Mucosa of stomach (tissue), 1 donor: ENCODE measurements around the gene CCAR1.
"Not testable (repeated sequence)": the region's sequence is repeated elsewhere in the genome, so short reads cannot be mapped to it uniquely, and the experiment has no call there.

Experiments
- H3K27me3 ChIP-seq: one replicate; pipeline ENCODE4 v1.7.0; 2013; ENCODE audit warnings: mild to moderate bottlenecking, low read length; ENCODE audit not compliant: control insufficient read depth, insufficient read depth
- H3K36me3 ChIP-seq: one replicate; pipeline ENCODE4 v1.7.0; 2013; ENCODE audit warnings: low read length; ENCODE audit not compliant: control insufficient read depth, insufficient read depth
- H3K4me1 ChIP-seq: one replicate; pipeline ENCODE4 v1.7.0; 2013; ENCODE audit warnings: mild to moderate bottlenecking, low read length; ENCODE audit not compliant: control insufficient read depth, insufficient read depth
- H3K4me3 ChIP-seq: one replicate; pipeline ENCODE4 v1.7.0; 2013; ENCODE audit warnings: low read length
- H3K9ac ChIP-seq: one replicate; pipeline ENCODE4 v1.7.0; 2013; ENCODE audit warnings: mild to moderate bottlenecking, low read length, moderate library complexity
- H3K9me3 ChIP-seq: one replicate; pipeline ENCODE4 v1.7.0; 2013; ENCODE audit warnings: mild to moderate bottlenecking, low read length, moderate library complexity; ENCODE audit not compliant: control insufficient read depth
- donor health status: Pancreatic carcinoma.

Gene CCAR1

DNA sequence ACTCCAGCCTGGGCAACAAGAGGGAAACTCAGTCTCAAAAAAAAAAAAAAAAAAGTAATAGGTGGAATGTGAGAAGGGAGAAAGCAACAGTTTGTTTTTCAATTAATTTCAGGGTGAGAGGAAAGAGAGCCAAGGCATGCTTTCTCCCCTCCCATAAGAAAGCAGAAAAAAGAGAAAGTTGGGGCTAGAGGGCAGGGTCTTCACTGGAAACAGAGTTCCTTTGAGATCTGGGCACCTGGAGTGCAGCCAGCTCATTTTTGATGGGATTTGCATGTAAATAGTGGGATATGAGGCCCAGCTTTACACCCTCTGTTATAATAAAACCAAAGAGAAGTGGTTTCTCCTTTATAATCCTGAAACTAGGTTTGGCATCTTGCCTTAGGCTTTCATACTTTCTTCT is 92.5 kb downstream of the CCAR1 start:
- H3K27me3 ChIP-seq = no peaks in the 10 kb centered on the region
- no peaks in the 10 kb centered on the region for H3K4me1 ChIP-seq
- H3K9ac ChIP-seq = no peak overlapping the region
- H3K4me3 ChIP-seq = no peak overlapping the region
- no peaks in the 10 kb centered on the region for H3K9me3 ChIP-seq
- no peaks in the 10 kb centered on the region for H3K36me3 ChIP-seq

DNA sequence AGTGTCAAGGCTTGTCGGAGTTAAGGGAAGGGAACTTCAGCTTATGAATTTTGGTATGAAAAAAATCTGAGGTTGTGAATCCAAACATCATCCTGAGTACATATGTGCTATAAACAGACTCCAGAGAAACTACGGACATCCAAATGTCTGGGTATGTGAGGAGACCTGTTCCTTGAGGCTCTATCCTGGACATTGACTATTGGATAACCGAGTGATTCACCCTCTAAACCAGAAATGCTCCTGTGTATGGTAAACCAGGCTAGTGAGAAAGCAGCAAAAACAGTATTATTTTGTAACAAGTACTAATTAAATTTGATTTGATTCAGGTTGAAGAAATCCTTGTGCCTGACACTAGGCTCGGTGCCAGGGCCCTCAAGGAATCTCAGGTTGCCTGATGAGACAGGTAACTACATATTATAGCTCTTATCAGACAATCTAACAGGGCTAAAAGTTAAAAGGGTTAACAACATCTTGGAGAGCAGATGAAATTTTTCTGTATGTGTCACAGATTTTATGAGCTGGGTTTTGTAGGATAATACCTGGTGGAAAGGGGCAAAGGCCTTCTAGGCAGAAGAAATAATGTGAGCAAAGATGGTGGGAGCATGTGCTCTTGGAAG is 95.9 kb downstream of the CCAR1 start:
- Histone ChIP-seq H3K9me3 (no peaks in the 10 kb centered on the region), H3K9ac (no peak overlapping the region), H3K27me3 (no peaks in the 10 kb centered on the region), H3K4me3 (no peak overlapping the region), H3K36me3 (no peaks in the 10 kb centered on the region), H3K4me1 (no peaks in the 10 kb centered on the region)

GRCh38 chr10:68820359-68820758 is 99.3 kb downstream of the CCAR1 start:
- H3K27me3 ChIP-seq, H3K4me3 ChIP-seq, H3K9ac ChIP-seq, H3K9me3 ChIP-seq, H3K36me3 ChIP-seq, H3K4me1 ChIP-seq: not testable (repeated sequence)

- not testable (repeated sequence) for H3K27me3 ChIP-seq, H3K9me3 ChIP-seq, H3K4me3 ChIP-seq, H3K4me1 ChIP-seq, H3K36me3 ChIP-seq, H3K9ac ChIP-seq
Observed at GRCh38 chr10:68822626-68823025, 101.6 kb downstream of the CCAR1 start.

DNA sequence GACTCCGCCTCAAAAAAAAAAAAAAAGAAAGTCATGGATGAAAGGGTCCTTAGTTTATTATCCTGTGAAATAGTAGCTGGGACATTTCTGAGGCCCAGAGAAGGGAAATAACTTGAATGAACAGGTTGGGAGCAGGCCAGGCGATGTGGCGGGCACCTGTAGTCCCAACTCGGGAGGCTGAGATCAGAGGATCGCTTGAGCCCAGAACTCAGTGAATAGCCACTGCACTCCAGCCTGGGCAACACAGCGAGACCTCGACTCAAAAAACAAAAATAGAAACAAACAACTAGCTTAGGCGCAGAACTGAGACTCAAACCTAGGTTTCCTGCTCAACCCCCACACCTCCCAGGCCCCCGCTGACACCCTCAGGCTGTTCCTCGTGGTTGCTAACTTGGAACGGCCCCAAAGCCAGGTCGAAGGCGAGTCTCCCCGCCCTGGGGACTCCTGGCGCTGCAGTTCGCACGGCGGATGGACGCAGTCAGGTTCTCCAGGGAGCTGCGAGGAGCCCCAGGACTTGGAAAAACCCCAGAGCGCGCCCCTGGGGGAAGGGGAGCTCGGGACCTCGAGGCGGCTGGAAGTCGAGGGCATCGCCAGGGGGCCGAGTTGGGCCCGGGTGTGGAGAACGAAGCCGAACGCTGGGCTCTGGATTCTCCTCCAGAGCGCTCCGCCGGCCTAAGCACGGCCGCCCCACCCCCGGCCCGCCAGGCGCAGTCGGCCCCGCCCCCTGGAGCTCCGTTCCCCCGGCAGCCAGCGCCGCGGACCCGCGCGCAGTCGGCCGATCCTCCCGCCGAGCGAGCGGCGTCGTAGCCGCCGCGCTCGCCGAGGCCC is 105.9 kb downstream of the CCAR1 start, which contains the start of gene STOX1:
STOX1 (plus strand) TSS at position 768 of the 828 bp plus-strand sequence. CDS start 93 bp downstream, outside the sequence.
- H3K27me3 ChIP-seq = no peaks in the 10 kb centered on the region
- H3K36me3 ChIP-seq = no peaks in the 10 kb centered on the region
- peak within 1 kb of the TSS; percentile 74 for H3K9ac ChIP-seq
- H3K4me1 ChIP-seq = no peaks in the 10 kb centered on the region
- H3K4me3 ChIP-seq = peak within 1 kb of the TSS; percentile 60
- no peaks in the 10 kb centered on the region for H3K9me3 ChIP-seq

- not testable (repeated sequence) for H3K9me3 ChIP-seq, H3K4me1 ChIP-seq, H3K27me3 ChIP-seq, H3K36me3 ChIP-seq, H3K9ac ChIP-seq, H3K4me3 ChIP-seq
Observed at GRCh38 chr10:68827592-68827959, 106.5 kb downstream of the CCAR1 start.

GRCh38 chr10:68828083-68828601 is 107.1 kb downstream of the CCAR1 start:
- H3K4me1 ChIP-seq, H3K9me3 ChIP-seq, H3K27me3 ChIP-seq, H3K36me3 ChIP-seq, H3K4me3 ChIP-seq: not testable (repeated sequence)
- H3K9ac ChIP-seq = peak overlapping the region; percentile 28

GRCh38 chr10:68828833-68829232 is 107.8 kb downstream of the CCAR1 start:
- Histone ChIP-seq H3K9ac (no peak overlapping the region), H3K36me3 (no peaks in the 10 kb centered on the region), H3K9me3 (no peaks in the 10 kb centered on the region), H3K27me3 (no peaks in the 10 kb centered on the region), H3K4me3 (no peak overlapping the region), H3K4me1 (no peaks in the 10 kb centered on the region)

DNA sequence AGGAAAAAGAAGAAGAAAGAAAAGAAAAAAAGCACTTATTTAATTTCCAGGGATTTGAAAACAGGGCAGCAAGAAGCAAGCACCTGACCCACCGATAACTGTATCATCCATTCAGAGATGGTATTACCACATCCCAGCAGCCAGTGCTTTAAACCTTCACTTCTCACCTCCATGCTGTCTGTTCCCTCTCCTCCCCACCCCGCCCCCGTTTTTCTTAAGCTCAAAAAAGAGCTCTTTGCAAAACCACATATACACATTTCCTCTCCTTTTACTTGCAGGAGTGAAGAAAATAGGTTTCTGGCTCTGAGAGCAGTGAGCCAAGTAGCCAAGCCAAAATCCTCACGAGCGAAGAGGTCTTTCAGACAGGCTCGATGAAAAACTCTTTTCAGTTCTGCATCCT is 108.5 kb downstream of the CCAR1 start:
- Histone ChIP-seq H3K9me3 (no peaks in the 10 kb centered on the region), H3K9ac (no peak overlapping the region), H3K4me1 (no peaks in the 10 kb centered on the region), H3K36me3 (no peaks in the 10 kb centered on the region), H3K4me3 (no peak overlapping the region), H3K27me3 (no peaks in the 10 kb centered on the region)

- Histone ChIP-seq H3K36me3 (no peaks in the 10 kb centered on the region), H3K4me1 (no peaks in the 10 kb centered on the region), H3K27me3 (no peaks in the 10 kb centered on the region), H3K9ac (no peak overlapping the region), H3K9me3 (no peaks in the 10 kb centered on the region), H3K4me3 (no peak overlapping the region)
Observed at GRCh38 chr10:68829952-68830351, 108.9 kb downstream of the CCAR1 start.

- H3K9ac ChIP-seq = no peak overlapping the region
- H3K36me3 ChIP-seq = no peaks in the 10 kb centered on the region
- H3K4me3 ChIP-seq = no peak overlapping the region
- H3K9me3 ChIP-seq = no peaks in the 10 kb centered on the region
- H3K27me3 ChIP-seq = no peaks in the 10 kb centered on the region
- no peaks in the 10 kb centered on the region for H3K4me1 ChIP-seq
Observed at GRCh38 chr10:68831961-68832455, 111.0 kb downstream of the CCAR1 start.

DNA sequence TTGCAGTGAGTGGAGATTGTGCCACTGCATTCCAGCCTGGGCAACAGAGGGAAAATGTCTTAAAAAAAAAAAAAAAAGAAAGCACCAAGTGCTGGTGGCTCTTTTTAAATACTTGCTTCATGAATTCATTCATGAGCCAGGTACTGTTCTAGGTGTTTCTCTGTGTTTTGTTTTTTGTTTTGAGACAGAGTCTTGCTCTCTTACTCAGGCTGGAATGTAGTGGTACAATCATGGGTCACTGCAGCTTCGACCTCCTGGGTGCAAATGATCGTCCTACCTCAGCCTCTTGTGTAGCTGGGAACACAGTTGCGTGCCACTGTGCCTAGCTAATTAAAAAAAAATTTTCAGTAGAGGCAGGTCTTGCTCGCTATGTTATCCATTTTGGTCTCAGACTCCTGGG is 111.6 kb downstream of the CCAR1 start:
- Histone ChIP-seq H3K27me3 (no peaks in the 10 kb centered on the region), H3K9ac (no peak overlapping the region), H3K36me3 (no peaks in the 10 kb centered on the region), H3K4me3 (no peak overlapping the region), H3K9me3 (no peaks in the 10 kb centered on the region), H3K4me1 (no peaks in the 10 kb centered on the region)
